Suppressor macrophage treated with lipopolysaccharide for 4 hours (primary cell): ENCODE data around the gene PNRC1.
"Not testable (repeated sequence)": the region's sequence is repeated elsewhere in the genome, so short reads cannot be mapped to it uniquely, and the experiment has no call there.

ENCODE experiments used
- DNase-seq: peaks from one replicate; pipeline ENCODE4 v3.0.0-alpha.2; 2020

PNRC1 gene

DNA sequence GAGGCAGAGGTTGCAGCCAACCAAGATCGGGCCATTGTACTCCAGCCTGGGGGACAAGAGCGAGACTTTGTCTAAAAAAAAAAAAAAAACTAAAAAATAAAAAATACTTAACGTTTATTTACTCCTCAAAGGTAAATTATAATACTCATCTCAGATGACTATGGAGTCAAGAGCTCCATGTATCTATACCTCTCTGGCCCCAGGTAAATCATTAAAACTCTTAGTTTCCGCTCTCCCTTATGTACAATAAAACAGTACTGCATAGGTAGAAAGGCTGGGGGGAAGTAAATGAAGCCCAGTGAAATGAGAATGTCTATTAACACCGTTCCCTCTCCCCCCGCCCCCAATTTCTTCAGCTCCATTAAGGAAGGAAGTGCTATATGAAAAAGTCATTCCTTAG lies 36.2 kb downstream of the PNRC1 start:
- no peak for DNase-seq

DNA sequence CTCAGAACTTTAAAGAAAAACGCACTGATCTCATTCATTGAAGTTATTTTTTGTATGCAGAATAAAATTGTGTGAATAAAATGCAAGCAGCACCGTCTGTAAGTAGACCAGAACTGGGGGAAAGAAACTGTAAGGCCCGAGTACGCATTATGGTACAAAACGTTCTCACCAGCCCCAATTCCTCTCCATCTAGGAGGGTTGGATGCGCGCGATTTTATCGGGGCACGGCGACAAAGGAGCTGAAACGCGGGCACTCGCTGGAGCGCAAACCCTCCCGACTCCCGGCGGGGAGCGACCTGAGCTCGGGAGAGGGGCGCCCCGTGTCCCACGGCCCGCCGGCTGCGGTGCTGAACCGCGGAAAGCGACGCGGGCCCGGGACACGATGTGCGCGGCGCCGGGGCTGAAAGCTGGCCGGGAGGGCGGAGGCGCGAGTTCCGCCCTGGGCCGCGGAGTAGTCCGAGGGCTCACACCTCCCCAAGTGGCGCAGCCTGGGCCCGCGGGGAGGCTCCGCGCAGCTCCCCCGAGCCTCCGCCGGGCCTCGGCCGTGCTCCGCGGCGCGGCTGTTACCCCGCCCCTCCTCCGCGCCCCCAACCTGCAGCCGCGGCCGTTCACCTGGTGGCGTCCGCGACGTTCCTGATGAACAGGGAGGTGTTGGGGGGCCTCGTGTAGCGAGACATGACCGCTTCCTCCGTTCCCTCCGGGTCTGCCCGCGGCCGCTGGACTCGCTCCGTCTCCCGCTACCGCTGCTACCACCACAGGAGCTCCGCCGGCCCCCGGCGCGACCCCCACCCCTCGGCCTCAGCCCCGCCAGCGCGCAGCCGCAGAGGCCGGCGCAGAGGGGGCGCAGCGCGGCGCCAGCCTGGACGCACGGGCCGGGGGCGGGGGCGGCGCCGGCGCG lies 36.9 kb downstream of the PNRC1 start, which contains the start of gene SRSF12:
Gene SRSF12, minus strand, starts transcription at position 861 of the 898 bp plus-strand sequence. Its CDS starts 184 bp downstream, at position 677.
- peak; percentile 66 for DNase-seq

DNA sequence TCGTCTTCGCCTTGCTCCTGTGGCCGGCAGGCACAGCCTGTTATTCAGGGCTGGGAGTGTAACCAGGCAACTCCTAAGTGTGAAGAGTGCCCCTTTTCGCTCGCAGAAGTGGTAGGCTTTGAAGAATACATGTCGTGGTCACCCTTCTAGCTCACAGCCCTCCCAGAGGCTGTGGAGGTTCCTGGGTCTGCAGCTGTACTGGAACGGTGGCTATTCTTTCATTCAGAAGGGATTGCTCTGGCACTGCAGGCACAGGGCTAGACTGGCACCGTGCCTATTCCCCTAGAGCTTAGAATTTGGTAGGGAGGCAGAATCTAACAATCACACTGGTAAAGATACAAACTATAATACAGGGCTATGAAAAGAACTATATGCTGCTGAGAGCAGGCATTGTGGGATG lies 38.4 kb downstream of the PNRC1 start:
- no peak for DNase-seq

DNA sequence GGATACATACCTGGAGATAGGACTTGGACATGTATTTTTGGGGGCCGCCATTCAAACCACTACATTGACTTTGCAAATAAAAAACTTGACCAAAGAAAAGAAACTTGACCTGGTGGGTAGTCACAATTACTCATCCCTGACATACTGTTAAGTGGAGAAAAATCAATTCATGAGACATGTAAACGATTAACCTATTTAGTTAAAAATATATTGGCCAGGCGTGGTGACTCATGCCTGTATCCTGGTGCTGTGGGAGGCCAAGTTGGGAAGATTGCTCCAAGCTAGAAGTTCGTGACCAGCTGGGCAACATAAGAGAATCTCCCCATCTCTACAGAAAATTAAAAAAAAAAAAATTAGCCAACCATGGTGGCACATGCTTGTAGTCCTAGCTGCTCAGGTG lies 39.8 kb downstream of the PNRC1 start:
- no peak for DNase-seq

DNA sequence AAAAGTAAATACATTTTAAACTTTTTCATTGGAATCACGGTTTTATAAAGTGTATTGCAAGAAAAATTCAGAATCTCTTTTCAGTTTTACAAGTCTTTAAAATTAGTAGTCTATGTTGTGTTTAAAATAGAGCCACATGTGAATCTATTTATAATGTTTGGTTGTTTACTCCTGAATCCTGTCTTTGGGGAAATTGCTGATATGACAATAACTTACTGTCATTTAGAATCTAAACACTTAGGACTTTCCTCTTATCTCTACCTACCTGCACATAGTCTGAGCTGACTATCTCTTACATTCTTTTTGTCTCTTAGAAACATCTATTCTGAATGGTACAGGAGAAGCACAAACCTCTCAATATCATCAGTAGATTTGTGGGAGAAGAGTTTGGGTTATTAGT lies 41.4 kb downstream of the PNRC1 start:
- no peak for DNase-seq

DNA sequence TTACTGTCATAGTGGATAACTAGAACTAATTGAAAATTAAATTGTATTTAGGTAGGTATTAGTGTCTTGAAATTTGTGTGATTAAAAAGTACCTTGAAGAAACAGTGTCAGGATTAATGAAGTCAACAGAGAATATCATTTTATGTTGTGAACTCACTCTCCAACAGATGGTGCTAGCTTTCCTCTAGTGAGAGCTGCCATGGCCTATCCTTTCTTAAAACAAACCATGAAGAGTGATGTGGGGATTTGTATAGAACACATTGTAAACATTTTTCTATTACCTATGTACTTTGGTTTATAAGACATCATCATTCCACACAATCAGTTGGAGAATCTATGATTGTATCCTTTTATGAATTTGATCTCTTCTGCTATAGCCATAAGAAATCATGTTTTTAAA lies 42.1 kb downstream of the PNRC1 start:
- peak; percentile 35 for DNase-seq

DNA sequence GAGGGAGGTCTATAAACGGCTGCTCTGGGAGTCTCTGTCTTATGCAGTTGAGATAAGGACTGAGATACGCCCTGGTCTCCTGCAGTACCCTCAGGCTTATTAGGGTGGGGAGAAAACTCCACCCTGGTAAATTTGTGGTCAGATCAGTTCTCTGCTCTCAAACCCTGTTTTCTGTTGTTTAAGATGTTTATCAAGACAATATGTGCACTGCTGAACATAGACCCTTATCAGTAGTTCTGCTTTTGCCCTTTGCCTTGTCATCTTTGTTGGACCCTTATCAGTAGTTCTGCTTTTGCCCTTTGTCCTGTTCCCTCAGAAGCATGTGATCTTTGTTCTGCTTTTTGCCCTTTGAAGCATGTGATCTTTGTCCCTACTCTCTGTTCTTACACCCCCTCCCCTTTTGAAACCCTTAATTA lies 47.7 kb downstream of the PNRC1 start:
- DNase-seq: not testable (repeated sequence)

DNA sequence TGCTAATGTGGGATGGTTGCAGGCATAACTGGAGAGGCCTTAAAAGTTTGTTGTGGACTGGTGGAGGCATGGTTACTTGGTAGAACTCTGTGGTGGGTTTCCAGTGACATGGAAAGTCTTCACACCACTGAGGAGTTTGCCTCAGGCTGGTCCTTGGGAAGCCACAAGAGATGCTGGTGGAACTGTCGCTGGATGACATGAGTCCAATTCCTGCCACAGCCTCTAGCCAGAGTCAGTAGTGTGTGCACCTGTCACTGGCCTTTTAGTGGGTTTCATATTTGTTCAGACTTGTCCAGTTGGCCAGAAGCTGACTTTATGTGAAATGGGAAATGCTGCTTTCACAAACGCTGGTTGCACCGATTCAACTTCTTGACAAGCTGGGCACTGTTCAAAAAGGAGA lies 51.0 kb downstream of the PNRC1 start:
- no peak for DNase-seq

DNA sequence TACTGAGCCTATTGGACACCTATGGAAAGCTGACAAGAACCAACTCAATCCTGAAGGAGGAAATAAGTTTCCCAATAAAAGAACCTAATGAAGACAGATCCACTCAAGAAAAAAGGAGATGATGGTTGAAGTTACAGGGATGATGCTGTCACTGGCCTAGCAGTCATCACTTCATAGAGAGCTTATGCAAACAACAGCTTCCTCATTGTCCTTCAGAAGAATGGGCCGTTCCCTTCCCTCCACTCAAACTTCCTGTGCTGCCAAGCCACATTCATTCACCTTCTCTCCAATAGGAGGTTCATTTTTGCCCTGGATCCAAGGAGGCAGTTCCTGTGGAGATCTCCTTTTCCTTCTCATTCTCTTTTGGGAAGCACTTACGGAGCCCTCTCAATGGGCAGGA lies 51.5 kb downstream of the PNRC1 start:
- DNase-seq: peak; percentile 55

DNA sequence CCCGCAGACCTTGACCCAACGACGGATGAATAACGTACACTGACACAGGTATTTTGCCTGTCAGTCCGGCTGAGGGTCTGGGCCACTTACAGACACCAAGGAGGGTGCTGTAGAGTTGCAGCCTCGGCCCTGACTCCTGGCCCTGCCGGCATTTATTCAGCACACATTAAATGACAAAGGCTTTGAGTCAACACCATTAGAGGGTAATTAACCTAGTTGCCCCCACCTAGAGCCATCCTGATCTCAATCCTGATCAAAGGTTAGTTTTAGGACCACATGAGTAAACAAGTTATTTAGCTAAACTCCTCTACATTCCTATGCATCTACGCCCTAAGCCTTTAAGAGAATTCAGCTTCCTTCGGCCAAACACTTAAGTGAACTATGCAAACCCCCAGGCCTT lies 53.4 kb downstream of the PNRC1 start:
- no peak for DNase-seq

DNA sequence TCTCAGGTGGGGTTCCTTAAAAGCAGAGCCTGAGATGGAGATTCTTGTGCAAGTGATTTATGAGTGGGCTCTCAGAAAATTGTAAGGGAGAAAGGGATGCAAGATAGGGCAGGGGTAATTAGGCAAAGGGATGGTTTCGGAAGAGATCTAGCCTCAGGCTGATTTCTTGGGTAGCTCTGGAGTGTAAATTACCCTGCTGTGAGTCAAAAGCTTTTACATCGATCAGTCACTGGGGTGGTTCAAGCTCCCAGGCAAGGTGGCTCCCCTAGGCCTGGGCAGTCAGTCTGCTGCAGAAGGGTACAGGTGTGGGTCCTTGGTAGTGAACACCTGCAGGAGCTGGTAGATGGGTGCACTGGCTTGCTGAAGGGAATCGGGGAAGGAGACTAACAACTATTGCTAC lies 54.2 kb downstream of the PNRC1 start:
- no peak for DNase-seq
